Fibroblast of pulmonary artery (primary cell): Measurements from ENCODE around the gene MMP28.

ENCODE experiments used
- DNase-seq: peaks from one replicate; pipeline ENCODE4 v3.0.0-alpha.2; 2010; ENCODE audit warnings: low read depth
- H3K4me3 ChIP-seq: replicated peaks from 2 replicates; pipeline ENCODE4 v1.5.1; 2011; ENCODE audit warnings: low read depth, mild to moderate bottlenecking, control low read depth, low read length, moderate library complexity
- TF ChIP-seq, protein P1 (sequence below): IDR thresholded peaks from 2 replicates; pipeline ENCODE4 v1.5.1; 2011; ENCODE audit warnings: mild to moderate bottlenecking, control low read depth, low read length, inconsistent platforms; ENCODE audit errors: missing control alignments

The MMP28 gene

DNA sequence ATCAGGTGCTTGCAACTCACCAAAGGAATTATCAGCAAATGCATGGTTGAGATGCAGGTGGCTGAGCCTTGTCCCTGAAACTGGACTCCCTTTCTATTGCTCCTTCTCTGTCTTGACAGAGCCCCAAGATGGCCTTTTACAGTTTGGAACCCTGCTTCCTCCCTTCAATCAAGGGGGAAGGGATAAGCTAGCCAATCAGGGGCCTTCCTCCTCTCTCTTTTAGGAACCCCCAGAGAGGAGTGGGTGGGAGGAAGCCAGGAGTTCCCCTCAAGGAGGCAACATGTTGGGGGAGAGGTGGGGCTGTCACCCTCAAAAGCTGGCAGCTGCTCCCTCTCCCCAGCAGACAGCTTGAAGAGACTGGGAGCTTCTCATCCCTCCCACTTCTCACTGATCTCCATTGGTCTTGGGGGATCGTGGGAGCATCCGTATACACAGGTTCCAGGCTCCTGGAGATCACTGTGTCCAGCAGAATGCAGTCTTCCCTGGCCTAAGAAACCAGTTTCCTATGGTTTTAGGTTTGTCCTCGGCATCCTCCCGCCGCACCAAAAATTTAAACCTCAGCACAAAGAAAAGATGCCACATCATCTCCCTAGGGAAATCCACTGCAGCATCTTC is 56.8 kb downstream of the MMP28 start:
- DNase-seq: no peak

DNA sequence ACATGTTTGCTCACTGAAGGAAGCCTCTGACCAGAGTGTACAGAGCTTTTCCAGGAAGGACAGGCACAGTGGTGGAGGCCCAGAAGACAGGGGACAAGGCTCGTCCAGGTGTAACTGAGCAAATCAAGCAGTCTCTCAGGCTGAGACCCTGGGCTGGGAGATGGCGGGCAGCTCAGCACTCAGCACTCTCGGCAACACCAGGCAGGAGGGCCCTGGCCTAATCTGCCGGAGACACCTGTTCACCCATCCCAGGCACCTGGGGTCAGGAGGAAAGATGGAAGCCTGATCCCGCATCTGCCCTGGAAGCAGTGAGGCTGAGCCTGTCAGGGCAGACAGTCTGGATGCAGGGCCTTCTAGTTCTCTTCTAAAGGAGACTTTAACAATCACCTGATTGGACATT is 59.2 kb downstream of the MMP28 start:
- TF ChIP-seq, protein P1, sequence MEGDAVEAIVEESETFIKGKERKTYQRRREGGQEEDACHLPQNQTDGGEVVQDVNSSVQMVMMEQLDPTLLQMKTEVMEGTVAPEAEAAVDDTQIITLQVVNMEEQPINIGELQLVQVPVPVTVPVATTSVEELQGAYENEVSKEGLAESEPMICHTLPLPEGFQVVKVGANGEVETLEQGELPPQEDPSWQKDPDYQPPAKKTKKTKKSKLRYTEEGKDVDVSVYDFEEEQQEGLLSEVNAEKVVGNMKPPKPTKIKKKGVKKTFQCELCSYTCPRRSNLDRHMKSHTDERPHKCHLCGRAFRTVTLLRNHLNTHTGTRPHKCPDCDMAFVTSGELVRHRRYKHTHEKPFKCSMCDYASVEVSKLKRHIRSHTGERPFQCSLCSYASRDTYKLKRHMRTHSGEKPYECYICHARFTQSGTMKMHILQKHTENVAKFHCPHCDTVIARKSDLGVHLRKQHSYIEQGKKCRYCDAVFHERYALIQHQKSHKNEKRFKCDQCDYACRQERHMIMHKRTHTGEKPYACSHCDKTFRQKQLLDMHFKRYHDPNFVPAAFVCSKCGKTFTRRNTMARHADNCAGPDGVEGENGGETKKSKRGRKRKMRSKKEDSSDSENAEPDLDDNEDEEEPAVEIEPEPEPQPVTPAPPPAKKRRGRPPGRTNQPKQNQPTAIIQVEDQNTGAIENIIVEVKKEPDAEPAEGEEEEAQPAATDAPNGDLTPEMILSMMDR: no peak
- DNase-seq: no peak
- H3K4me3 ChIP-seq: no peak overlapping the region

More for the DNA sequence above, 56.8 kb downstream of the MMP28 start:
- no peak overlapping the region for H3K4me3 ChIP-seq
- TF ChIP-seq, protein P1: no peak

DNA sequence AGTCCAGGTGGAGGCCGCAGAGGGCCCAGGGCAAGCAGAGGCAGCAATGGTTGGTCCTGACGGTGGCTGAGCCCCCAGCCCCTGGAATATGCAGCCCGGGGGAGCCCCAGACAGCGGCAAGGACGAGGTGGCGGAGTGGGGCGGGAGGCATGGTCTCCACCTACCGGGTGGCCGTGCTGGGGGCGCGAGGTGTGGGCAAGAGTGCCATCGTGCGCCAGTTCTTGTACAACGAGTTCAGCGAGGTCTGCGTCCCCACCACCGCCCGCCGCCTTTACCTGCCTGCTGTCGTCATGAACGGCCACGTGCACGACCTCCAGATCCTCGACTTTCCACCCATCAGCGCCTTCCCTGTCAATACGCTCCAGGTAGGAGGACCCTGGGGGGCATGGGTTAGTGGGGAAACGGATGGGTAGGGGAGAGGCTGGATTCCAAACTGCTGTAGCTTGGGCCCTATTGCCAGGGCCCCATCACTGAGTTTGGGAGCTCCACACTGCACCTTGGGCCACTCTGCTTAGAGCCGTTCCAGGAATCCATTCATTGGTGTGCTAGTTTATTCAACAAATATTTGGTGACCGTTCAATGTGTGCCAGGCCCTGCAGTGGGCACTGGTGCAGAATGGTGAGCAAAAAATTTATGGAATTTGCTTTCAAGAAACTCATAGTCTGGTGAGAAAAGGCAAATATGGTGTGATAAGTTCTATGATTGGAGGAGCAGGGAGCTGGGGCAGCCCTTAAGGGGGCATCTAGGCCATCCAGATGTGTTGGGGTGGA is 60.2 kb downstream of the MMP28 start:
- no peak for DNase-seq
- no peak overlapping the region for H3K4me3 ChIP-seq
- TF ChIP-seq, protein P1: no peak

DNA sequence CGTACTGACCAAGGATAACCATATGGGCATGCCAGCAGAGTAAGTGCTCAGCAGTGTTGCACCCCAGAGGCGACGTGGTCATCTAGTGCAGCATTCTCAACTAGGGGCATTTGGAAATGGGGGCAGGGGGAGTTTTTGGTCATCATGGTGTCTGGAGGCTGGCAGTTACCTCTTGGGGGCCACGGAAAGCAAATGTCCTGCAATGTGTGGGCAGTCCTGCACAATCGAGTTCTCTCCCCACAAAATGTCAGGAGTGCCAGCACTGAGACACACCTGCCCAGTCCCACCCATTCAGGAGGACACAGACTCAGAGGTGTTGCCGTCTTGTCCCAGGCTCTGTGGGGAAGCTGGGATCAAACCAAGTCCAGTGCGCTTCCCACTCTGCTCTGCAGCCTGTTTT is 61.0 kb downstream of the MMP28 start:
- DNase-seq: no peak
- TF ChIP-seq, protein P1: no peak
- no peak overlapping the region for H3K4me3 ChIP-seq

DNA sequence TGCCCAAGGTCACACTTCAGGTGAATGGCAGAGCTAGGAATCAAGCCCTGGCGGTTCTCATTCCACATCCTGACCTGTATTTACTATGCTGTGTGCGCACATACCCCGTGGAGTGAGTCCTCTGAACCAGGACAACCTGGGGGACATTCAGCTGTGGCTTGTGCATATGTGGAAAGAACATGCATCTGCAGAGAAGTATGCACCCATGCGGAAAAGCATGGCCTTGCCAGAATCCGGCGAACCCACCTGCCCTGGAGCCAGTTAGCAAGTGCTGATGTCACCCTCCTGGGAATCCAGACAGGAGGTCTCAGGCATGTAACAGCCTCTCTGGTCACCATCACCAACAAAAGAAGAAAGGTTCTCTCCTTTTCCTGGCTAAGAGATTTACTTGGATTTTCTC is 62.1 kb downstream of the MMP28 start:
- TF ChIP-seq, protein P1: no peak
- no peak for DNase-seq
- no peak overlapping the region for H3K4me3 ChIP-seq

DNA sequence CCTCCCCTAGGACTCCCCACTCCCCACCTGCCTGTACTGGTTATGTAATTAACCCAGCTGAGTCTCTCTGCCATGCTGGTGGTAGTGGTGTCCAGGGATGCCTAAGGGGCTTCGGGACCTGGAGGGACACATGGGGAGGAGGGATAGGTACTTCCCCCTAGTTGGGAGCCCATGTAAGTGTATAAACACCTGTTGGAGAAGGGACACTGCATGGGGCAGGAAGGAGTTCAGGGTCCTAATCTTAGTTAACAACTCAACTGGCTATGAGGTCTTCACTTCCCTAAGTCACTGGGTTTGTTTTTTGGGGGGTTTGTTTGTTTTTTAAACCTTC is 62.7 kb downstream of the MMP28 start:
- DNase-seq: no peak
- TF ChIP-seq, protein P1: no peak
- H3K4me3 ChIP-seq: no peak overlapping the region
